NT2/D1 (cell line): ENCODE data around the gene ELK3.

ENCODE experiments used
- SUZ12 ChIP-seq: IDR thresholded peaks from 2 replicates; pipeline ENCODE4 v1.6.1; 2011; ENCODE audit not compliant: insufficient read length, insufficient read depth; ENCODE audit errors: extremely low read depth
- YY1 ChIP-seq: IDR thresholded peaks from 2 replicates; pipeline ENCODE4 v1.6.1; 2011; ENCODE audit not compliant: insufficient read length, insufficient read depth
- ZNF274 ChIP-seq: IDR thresholded peaks from 2 replicates; pipeline ENCODE4 v1.6.1; 2011; ENCODE audit warnings: mild to moderate bottlenecking, low read depth, low read length

GRCh38 chr12:96170328-96170727 lies 23.8 kb upstream of the ELK3 start:
- TF ChIP-seq YY1 (no peak), SUZ12 (no peak), ZNF274 (no peak)
